ENCODE data around the gene PDSS2.
"Not testable (repeated sequence)": the region's sequence is repeated elsewhere in the genome, so short reads cannot be mapped to it uniquely, and the experiment has no call there.

Gene PDSS2, protein sequence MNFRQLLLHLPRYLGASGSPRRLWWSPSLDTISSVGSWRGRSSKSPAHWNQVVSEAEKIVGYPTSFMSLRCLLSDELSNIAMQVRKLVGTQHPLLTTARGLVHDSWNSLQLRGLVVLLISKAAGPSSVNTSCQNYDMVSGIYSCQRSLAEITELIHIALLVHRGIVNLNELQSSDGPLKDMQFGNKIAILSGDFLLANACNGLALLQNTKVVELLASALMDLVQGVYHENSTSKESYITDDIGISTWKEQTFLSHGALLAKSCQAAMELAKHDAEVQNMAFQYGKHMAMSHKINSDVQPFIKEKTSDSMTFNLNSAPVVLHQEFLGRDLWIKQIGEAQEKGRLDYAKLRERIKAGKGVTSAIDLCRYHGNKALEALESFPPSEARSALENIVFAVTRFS

DNA sequence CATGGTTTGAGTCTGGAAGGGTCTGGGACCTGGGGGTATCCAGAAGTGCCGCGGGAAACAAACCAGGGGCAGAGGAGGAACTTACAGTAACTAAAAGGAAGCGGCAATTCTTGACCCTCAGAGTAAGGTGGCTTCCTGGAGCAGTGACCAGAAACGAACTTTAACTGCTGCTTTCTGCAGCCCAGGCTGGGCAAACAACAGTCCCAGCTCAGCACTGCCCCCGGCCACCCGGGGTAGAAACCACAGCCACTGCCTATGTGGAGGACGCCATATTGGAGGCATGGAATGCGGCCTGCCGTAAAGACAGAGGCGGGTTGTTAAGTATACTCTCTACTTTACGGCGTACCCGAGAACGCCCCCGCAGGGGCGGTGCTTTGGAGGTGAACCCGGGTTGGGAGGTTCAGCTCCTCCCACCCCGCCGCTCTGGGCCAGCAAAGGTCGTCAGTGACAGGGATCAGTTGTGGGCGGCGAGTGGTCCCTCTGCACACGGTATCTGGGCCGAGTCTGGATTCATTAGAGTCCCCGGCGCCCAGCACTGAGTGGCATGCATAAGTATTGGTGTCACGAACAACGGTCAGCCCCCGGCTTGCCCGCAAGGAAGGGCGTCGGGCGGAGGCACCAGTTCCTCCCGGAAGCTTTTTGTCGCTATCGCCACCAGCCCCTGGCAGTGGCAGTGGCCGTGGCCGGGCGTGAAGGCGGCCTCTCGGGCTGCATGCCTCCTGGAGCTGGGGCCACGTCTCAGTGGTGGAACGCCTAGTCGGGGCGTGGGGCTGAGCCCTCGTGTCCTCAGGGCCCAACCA lies at the start of gene PDSS2:
Gene PDSS2 (minus strand): TSS at position 282 of the 800 bp plus-strand sequence. CDS start 279 bp downstream, at position 3.
- DNase-seq: peak; percentile 95

DNA sequence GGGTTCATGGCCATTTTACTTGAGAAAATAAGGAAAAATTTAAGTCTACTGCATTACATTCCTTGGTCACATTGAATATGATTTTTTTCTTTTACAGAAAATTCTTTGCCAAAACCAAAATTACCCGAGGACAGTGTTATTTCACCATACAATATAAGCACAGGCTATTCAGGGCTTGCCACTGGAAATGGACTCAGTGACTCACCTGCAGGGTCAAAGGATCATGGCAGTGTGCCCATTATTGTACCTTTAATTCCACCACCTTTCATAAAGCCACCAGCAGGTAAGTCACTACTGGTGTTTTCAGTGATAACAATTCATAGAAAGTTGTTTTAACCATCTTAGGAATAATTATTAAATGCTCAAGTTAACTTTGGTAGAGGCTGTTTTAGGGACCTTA lies 46.8 kb upstream of the PDSS2 start:
- DNase-seq: no peak

DNA sequence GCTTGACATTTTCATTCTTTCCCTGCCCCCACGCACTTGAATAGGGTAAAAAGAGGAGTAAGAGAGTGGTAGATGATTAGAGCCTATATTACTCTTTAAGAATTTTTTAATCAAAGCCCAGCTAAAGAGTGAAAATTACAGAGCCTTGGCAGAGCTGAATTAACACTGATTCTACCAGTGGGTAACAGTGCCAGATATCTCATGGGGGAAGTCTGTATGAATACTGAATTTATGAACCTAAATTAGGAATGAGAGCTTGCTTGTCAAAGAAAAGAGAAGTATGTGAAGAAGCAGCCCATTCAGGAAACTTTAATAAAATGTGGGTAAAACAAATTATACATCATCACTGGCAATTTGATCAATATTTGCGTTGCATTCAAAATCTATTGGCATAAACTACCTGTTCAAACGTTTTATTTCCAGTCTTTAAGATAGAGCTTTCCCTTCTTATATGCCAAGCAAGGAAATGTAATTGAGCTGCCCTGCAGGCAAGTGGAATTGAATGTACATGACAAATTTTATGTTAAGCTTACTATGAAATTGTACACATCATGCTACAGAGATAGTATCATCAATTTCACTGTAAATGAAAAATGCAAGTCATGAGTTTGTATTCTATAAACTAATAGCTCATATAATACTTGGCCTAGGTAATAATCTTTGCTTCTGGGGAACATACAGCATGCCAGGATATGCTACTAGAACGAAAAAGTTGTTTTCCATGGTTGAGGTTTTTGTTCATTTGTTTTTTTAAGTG lies 45.1 kb upstream of the PDSS2 start:
- no peak for DNase-seq

DNA sequence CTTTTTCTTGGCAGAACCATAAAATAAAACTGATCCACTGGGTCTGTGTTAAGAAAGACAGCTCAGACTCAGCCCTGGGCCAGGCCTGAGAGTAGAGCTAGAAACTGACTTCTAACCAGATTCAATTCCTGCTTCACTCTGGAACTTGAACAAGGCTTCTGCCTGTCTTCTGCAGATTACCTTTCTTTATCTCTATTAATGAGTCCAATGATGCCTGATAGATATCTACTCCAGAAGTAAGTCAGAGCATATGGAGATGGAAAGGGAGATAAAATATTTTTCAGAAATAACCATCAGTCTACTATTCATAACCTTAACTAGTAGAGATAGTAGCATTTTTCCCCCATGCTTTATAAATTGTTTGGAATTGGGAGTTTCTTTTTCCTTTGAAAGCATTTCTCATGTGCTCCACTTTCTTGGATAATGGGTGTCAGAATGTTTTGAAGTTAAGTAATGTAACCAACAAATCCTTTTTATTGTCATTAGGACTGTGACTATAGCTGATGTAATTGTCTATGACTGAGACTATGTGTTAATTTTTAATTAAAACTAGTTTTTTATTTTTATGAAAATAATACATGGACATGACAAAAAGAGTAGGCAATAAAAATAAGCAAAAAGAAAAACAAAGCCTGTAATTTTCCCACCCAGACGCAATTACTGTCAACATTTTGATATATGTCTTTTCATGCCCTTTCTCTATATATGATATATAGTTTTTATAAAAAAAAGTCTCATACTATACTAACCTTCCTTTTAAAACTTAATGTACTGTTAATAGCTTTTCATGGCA lies 37.7 kb upstream of the PDSS2 start:
- no peak for DNase-seq

DNA sequence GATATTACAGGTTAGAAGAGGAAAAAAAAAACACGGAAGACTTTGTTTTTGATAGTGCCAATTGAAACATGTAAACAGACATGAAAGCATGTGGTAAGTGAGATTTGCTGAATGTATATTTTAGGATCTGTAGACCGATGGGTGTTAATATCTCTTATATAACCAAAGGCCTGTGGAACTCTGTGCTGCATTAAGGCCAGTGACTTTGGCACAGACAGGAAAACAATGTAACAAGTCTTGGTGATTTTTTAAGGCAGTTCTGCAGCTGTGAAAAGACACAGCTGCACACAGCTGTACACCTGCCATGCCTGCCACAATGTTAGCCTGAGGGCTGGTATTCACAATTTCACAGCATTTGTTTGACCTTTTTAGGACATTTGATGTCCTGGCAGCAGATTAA lies 36.6 kb upstream of the PDSS2 start:
- DNase-seq: no peak

DNA sequence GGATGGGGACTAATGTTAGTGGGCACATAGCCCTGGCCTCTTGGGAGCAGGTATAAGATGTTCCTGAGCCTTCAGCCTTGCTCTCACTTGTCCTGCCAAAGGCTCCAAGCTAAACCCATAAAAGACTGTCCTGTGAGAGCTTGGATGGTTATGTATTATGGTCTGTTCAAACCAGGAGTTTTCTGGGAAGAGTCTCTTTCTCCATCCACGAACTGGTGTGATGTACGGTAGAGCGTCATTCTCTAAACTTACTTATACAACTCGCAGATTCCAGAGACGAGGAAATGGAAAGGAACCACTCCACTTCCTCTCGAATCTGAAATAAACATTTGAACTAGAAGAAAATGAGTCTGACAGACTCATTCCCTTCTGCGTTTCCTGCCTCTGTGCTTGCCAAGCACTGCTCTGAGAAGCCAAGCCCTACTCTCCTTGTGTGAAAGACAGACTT lies 35.9 kb upstream of the PDSS2 start:
- DNase-seq: no peak

DNA sequence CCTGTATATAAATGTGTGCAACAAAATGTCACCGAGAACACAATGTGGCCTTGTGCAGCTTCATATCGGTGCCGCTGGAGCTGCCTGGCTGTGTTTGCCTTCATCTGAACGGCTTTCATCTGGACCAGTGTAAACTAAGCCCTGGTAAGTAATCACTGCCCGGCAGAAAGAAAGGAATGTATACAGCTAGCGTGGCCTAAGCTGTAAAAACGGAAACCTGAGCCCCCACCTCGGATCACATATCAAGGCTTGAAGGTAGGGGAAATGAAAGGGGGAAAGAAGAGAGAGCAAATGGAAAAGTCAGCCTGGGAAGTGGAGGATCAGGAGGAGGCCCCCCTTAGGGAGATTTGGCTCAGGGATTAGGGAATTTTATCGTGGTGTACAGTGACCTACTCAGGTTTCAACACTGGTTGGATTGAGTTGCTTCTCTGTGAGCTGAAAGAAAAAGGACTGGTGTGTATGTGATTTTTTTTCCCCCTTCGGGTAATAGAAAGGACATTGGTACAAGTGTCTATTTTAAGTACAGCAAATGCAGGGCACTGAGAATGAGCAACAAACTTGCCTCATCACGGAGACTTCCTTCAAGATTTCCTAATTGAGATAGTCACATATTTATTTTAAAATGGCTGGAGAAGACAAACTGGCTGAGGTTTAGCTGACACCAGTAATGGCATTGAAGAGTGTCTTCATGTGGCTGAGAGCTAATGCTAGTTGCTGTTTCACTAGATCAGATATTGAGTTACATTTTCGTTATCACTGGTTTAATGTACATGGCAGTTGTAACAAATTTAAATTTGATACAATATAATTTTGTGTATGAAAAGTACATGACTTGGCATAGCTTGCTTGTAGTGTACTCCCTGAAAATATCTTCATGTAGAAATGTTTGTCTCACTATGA lies 34.0 kb upstream of the PDSS2 start:
- peak; percentile 80 for DNase-seq

DNA sequence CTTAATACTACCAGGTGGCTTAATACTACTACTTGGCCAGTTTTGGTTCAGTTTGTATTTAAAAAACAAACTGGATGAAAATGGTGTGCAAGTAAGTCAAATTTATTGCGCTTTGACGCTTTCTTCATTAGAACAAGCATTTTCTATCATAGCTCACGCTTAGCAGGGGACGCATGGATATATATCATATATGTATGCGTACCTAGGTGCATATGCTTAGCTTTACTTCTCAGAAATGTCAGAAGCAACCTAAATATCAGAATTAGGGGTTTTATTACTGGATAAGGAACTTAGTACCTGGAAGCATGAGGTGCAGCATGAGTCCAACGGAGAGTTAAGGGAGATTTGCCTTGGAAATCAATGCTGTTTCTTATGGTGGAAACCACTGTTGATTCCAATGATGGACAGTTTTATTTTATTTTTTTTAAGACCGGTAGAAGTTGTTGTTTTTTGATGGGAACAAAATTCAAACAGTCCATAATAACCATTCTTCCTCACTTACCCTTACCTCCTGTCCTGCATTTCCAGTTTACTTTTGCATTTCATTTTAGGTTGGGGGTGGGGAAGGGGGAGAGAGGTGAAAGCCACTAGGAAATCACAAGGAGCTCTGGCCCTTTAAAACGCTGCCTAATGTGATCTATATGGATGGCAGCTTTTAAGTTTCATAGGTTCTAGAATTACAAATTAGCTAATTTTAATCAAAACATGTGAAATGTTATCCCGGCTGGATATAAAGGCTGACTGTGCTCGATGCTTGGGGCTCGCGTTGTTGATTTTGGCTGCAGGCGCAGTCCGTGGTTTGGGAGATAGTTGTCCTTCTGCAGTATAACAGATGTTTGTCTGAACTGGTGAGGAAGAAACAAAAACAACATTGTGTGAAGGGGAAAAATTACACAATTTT lies 32.6 kb upstream of the PDSS2 start:
- DNase-seq: peak; percentile 17

DNA sequence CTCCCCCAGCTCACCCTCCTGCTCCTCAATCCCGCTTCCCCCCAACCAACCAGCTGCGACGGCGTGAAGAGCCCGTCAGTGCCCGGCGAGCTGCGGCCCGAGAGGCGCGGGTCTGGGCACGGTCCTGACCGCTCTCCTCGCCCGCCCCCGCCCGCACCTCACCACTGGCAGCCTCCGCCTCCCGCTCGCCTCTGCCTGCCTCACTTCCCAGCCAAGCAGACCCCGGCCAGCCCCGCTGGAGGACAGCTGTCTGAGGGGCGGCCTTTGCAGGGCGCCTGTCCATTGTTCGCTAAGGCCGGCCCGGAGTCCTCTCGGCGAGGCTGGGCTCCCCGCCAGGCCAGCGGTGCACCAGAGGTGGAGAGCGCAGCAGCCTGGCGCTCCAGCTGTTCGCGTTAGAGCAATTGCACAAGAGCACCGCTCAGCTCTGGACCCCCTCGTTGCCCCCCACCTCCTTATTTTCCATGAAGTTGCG lies 31.8 kb upstream of the PDSS2 start:
- peak; percentile 36 for DNase-seq

DNA sequence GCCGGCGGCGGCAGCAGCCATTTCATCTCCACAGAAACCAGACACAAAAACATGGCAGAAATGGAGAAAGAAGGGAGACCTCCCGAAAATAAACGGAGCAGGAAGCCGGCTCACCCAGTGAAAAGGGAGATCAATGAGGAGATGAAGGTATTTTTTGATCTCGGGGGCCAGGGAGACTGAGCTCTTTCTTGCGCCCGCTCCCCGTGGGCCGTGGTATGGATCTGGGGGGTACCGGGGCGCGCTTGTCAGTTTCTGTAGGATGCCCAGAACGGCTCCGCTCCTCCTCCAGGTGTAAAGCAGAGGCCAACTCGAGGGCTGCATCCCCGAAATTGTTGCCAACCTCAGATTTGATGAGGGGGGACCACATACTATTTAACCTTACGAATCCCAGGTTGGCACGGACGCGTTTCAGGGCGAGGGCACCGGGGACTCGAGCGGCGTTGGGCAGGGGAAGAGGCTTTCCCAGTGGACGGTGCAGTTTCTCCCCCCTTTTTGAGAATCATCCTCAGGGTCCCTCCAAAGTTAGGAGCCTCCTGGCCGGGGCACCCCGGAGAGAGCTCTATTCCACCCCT lies 31.3 kb upstream of the PDSS2 start:
- DNase-seq: peak; percentile 24

DNA sequence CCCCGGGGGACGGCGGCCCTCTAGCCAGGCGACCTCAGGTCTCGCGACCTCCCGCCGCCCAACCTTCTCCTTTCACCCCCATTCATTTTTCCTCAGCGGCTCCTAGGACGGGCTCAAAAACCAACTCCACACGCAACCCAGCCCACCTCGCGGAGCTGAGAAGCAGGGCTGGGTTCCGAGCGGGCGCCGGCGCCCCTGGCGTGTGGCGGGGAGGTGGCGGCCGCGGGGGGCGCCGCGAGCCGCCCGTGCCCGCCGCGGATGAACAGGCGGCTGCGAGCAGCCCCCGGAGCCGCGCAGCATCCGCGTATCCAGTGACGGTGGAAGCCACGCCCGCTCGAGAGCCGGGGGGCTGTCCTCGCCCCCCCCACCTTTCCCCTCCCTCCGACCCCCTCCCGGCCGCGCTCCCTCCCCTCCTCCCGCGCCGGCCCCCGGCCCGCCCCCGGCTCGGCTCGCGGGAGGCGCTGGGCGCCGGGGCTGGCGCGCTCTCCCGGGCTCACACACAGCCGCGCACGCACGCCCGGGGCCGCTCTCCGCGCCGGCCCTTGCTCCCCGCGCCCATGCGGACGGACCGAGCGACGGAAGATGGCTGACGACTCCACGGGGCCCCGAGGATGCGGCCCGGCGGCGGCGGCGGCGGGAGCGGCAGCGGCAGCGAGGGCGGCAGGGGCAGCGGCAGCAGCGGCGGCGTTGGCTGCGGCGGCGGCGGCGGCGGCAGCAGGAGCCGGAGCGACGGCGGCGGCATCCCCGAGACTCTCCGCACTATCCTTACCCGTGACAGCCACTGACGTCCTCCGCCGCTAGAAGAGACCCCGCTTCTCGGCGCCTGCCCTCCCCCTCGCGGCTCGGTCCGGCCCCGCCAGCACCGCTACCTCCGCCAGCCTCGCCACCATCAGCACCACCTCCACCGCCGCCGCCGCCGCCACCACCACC lies 30.5 kb upstream of the PDSS2 start, which contains the start of gene SOBP:
Gene SOBP (plus strand): TSS at position 482 of the 930 bp plus-strand sequence. CDS start 500 bp downstream, outside the sequence.
- peak; percentile 68 for DNase-seq

DNA sequence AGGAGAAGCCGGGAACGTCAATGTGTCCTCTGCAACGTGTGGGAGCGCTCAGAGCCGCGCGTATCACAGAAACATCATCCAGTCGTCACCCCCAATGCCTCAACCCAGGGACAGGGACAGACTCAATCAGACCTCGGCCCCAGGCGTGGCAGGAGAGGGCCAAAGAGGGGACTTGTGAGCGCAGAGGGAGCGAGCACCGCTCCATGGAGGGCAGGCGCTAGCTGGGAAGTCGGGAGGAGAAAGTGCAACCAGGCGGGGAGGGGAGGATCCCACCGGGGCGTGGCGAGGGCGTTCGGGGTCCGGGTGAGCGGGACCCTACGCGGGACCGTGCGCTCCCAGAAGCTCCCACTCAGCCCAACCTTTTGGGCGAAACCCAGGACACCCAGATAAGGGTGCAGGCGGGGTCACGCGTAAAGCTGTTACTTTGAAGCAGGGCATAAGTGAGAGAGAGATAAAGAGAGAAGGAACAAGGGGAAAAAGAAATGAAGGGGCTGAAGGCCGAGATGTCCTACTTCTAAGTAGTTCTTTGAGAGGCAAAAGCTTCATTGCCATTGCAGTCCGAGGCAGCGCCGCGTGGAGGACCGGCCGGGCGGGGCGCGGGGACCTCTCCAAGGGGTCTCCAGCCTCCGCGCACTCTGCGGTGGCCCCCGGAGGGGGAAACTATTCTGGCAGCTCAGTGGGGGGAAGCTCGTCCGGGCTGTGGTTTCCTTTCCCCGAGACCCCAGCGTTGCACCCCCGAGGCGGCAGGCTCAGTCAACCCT lies 29.7 kb upstream of the PDSS2 start:
- DNase-seq: peak; percentile 53

DNA sequence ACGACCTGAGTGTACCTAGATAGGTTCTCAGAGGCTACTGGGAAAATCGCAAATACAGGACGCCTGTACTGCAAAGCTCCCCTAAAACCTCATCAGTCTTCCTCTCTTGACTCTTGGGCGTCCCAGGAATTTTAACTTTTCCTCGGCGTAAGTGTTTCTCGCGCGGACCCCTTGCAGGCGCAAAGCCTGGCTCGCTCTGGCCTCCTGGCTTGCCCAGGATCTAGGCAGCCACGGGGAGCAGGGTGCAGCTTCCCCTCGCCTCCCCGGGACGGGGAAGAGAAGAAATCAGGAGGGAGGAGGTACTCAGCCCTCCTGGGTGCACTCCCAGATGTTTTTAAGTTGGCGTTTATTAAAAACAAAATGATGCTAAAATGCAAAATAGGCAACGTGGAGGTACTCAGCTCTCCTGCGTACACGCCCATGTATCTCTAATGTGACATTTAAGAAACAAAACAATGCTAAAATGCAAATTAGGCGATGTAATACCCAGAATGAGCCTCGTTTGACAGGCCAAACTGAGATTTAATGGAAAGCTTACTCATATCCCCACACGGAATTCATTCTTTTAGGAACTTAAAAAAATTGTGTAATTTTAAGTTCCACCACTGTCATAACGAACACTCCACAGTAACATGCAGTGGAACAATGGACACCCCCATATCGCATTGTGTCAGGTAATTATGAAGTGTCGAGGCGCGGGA lies 29.0 kb upstream of the PDSS2 start:
- no peak for DNase-seq

DNA sequence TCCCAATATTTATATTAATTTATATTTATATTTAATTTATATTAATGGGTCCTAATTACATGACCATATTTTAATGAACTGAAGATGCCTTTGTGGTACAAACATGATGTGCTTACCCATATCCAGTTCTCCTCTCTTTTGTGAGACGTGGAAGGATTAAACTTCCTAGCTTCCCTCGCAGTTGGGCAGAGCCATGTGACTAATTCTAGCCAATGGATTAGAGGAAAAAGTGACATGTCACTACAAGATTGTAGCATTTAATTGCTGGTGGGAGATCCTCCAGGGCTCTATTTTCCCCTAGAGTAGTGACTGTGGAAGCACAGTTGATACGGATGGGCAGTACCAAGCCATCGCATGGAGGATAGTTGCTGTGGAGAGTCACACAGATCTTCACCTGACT lies 25.8 kb upstream of the PDSS2 start:
- no peak for DNase-seq

DNA sequence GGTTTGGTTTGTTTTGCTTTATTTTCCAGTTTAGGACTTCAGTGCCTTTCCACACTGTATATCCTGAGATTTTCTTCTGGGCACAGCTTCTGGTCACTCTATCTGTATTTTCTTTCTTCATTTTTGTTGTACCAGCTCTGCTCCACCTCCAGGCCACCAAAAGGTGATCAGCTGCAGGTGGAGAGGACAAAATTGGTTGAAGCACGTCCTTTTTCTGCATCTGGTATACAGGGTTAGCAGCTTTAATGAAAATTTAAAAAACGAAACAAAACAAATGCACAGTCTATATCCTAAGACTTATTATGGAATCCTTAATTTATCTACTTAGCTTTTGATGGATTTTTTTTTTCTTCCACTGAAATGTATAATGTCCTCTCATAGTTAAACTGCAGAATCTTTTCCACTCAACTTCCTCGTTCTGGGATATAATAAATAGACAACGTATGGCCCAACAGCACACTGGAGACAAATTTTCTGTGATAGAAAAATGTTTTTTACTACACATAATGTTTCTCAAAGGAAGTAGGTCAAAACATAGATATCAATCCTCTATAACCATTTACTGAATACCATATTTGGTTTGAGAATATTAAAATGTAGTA lies 19.8 kb upstream of the PDSS2 start:
- no peak for DNase-seq

DNA sequence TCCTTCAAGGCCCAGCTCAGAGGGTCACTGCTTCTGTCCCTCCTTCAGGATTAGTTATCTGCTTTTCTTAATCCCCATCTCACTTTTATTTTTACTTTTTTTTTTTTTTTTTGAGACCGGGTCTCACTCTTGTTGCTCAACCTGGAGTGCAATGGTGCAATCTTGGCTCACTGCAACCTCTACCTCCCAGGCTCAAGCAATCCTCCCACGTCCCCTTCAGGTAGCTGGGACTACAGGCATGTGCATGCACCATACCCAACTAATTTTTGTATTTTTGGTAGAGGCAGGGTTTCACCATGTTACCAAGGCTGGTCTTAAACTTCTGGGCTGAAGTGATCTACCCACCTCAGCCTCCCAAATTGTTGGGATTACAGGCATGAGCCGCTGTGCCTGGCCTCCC lies 16.5 kb upstream of the PDSS2 start:
- DNase-seq: not testable (repeated sequence)

DNA sequence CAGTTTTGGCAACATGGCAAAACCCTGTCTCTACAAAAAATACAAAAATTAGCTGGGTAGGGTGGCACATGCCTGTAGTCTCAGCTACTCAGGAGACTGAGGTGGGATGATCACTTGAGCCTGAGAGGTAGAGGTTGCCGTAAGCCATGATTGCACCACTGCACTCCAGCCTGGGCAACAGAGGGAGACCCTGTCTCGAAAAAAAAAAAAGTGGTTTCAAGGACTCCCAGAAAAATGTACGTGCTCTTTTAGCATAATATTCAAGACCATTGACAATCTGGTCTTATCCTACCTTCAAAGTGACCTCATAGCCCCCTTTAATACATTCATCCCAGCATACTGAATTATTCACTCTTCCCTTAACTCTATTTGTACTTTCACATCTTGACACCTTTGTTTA lies 16.0 kb upstream of the PDSS2 start:
- not testable (repeated sequence) for DNase-seq
